Kidney epithelial cell (primary cell): ENCODE data around the gene NME3. TPM values are rescaled to one million over a fixed set of nuclear protein-coding genes. Genes with fewer than 3 reads are reported as not detected.

Source experiments
- DNase-seq: peaks from one replicate; pipeline ENCODE4 v3.0.0-alpha.2; 2010; ENCODE audit warnings: low read depth
- H3K27me3 ChIP-seq: 2 replicates; pipeline ENCODE4 v1.6.0; 2011; ENCODE audit warnings: low read length; ENCODE audit not compliant: control insufficient read depth, insufficient read depth
- H3K36me3 ChIP-seq: 2 replicates; pipeline ENCODE4 v1.5.1; 2011; ENCODE audit warnings: low read length; ENCODE audit not compliant: control insufficient read depth, insufficient read depth
- H3K4me3 ChIP-seq: 2 replicates; pipeline ENCODE4 v1.5.1; 2011; ENCODE audit warnings: low read depth, mild to moderate bottlenecking, control low read depth, low read length
- CTCF ChIP-seq: IDR thresholded peaks from 2 replicates; pipeline ENCODE4 v1.5.1; 2011; ENCODE audit warnings: mild to moderate bottlenecking, moderate library complexity, low read length, control low read depth, inconsistent platforms; ENCODE audit not compliant: insufficient read depth, poor library complexity, severe bottlenecking
- total RNA-seq: library from RNA; depleted of rRNA; stranded (reverse); fragments of >200 nt; gene quantifications from 2 replicates; pipeline ENCODE4 v1.2.3, GENCODE V29; 2015

Gene NME3
- total RNA-seq, 1 donor from 2014 or later, result 44.9 TPM

GRCh38 chr16:1731603-1732002 lies 39.7 kb downstream of the NME3 start:
- Histone ChIP-seq H3K27me3 (no peaks in the 10 kb centered on the region), H3K4me3 (no peak overlapping the region), H3K36me3 (peaks cover 2% of the 10 kb centered on the region)
- TF ChIP-seq CTCF, result no peak
- DNase-seq, result no peak

- H3K4me3 ChIP-seq, result no peak overlapping the region
- no peaks in the 10 kb centered on the region for H3K27me3 ChIP-seq
- no peak for TF ChIP-seq CTCF
- peaks cover 2% of the 10 kb centered on the region for H3K36me3 ChIP-seq
- DNase-seq, result no peak
Observed at GRCh38 chr16:1731073-1731472, 40.3 kb downstream of the NME3 start.

DNA sequence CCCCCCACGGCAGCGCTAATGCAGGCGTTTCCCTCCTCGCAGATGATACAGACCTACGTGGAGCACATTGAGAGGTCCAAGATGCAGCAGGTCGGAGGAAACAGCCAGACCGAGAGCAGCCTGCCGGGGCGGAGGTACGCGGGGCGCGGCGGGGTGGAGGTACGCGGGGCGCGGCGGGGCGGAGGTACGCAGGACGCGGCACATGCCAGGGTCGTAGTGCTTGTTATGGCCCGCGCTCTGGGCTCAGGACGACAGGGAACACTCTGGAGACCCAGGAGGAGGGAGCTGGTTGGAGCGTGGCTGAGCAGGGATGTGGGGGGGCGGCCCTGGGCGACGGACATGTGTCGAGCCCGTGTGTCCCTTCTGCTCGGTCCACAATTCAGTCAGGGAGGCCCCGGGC lies 41.9 kb downstream of the NME3 start:
- H3K4me3 ChIP-seq, result no peak overlapping the region
- DNase-seq, result no peak
- H3K27me3 ChIP-seq, result no peaks in the 10 kb centered on the region
- H3K36me3 ChIP-seq, result peaks cover 2% of the 10 kb centered on the region
- no peak for TF ChIP-seq CTCF

DNA sequence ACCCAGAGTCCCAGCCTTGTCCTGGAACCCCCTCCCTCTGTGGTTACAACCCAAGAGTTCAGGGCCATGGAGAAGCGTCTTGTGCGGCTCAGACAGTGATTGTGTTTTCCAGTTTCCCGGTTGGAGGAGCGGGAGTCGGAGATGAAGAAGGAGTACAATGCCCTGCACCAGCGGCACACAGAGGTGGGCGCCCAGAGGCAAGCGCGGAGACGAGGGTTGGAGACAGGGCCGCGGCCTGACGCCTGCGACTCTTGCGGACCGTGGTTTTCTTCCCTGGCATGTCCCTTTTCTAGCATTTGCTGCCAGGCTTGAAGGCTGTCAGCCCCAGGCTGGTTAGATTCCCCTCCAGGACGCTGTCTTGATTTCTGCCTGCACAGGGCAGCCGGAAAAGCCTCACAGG lies 42.3 kb downstream of the NME3 start:
- Histone ChIP-seq H3K36me3 (peaks cover 2% of the 10 kb centered on the region), H3K4me3 (no peak overlapping the region), H3K27me3 (no peaks in the 10 kb centered on the region)
- TF ChIP-seq CTCF, result no peak
- no peak for DNase-seq

GRCh38 chr16:1727651-1728624 lies 43.4 kb downstream of the NME3 start:
- H3K27me3 ChIP-seq, result no peaks in the 10 kb centered on the region
- no peaks in the 10 kb centered on the region for H3K36me3 ChIP-seq
- no peak overlapping the region for H3K4me3 ChIP-seq
- no peak for TF ChIP-seq CTCF
- DNase-seq, result no peak
